Keratinocyte (primary cell): Measurements from ENCODE around the gene CHSY3. TPM values are rescaled to one million over a fixed set of nuclear protein-coding genes. Genes with fewer than 3 reads are reported as not detected.

Experiments used
- DNase-seq: peaks from one replicate; pipeline ENCODE4 v3.0.0-alpha.2; 2011; ENCODE audit warnings: low read depth, missing footprints, low spot score
- FAIRE-seq: peaks from 2 replicates; lab custom pipeline; 2011; peaks lifted over from hg19 to GRCh38; lab: Jason Lieb, UNC
- H2AFZ ChIP-seq: 2 replicates; pipeline ENCODE4 v1.6.0; 2012; ENCODE audit warnings: low read length, control low read depth, inconsistent platforms; ENCODE audit not compliant: control insufficient read depth
- H3K27ac ChIP-seq: 2 replicates; pipeline ENCODE4 v1.5.1; 2011; ENCODE audit warnings: low read length; ENCODE audit not compliant: control insufficient read depth, insufficient read depth
- H3K27me3 ChIP-seq: 3 replicates; pipeline ENCODE4 v1.6.0; 2011; ENCODE audit warnings: low read length; ENCODE audit not compliant: control insufficient read depth, insufficient read depth; ENCODE audit errors: extremely low read depth
- H3K36me3 ChIP-seq, 2 experiments: 2 replicates in 1 of 2; 3 replicates in 1 of 2; pipeline ENCODE4 v1.5.1; 2011; ENCODE audit warnings: low read length in 2 of 2, mild to moderate bottlenecking in 1 of 2; ENCODE audit not compliant: control insufficient read depth in 2 of 2, insufficient read depth in 2 of 2; ENCODE audit errors: extremely low read depth in 1 of 2
- H3K4me1 ChIP-seq: 3 replicates; pipeline ENCODE4 v1.5.1; 2011; ENCODE audit warnings: low read length; ENCODE audit not compliant: control insufficient read depth, insufficient read depth; ENCODE audit errors: extremely low read depth
- H3K4me2 ChIP-seq: 3 replicates; pipeline ENCODE4 v1.6.0; 2011; ENCODE audit warnings: low read depth, low read length; ENCODE audit not compliant: control insufficient read depth, insufficient read depth; ENCODE audit errors: extremely low read depth
- H3K4me3 ChIP-seq, 3 experiments: fragments of 200-600 bp in 1 of 3; sonication (generic) in 1 of 3; 2 replicates in 2 of 3; 3 replicates in 1 of 3; pipeline ENCODE4 v1.5.1; 2011 to 2016; ENCODE audit warnings: low read length in 3 of 3, mild to moderate bottlenecking in 3 of 3, control low read depth in 2 of 3, inconsistent platforms in 1 of 3, low read depth in 1 of 3, mixed read lengths in 1 of 3, mixed run types in 1 of 3, moderate library complexity in 1 of 3; ENCODE audit not compliant: control insufficient read depth in 2 of 3, insufficient read depth in 2 of 3; ENCODE audit errors: extremely low read depth in 1 of 3
- H3K79me2 ChIP-seq: 2 replicates; pipeline ENCODE4 v1.6.0; 2012; ENCODE audit warnings: low read length; ENCODE audit not compliant: control insufficient read depth, insufficient read depth
- H3K9ac ChIP-seq: 3 replicates; pipeline ENCODE4 v1.6.0; 2011; ENCODE audit warnings: low read length; ENCODE audit not compliant: control insufficient read depth, insufficient read depth; ENCODE audit errors: extremely low read depth
- H3K9me1 ChIP-seq: 3 replicates; pipeline ENCODE4 v1.6.0; 2011; ENCODE audit warnings: low read length; ENCODE audit not compliant: control insufficient read depth, insufficient read depth; ENCODE audit errors: extremely low read depth
- H3K9me3 ChIP-seq: 2 replicates; pipeline ENCODE4 v1.5.1; 2012; ENCODE audit warnings: low read depth, low read length; ENCODE audit not compliant: control insufficient read depth
- H4K20me1 ChIP-seq: 3 replicates; pipeline ENCODE4 v1.6.0; 2011; ENCODE audit warnings: low read length; ENCODE audit not compliant: control insufficient read depth, insufficient read depth; ENCODE audit errors: extremely low read depth
- EZH2 ChIP-seq: IDR thresholded peaks from one replicate; pipeline ENCODE4 v1.6.1; 2012; ENCODE audit warnings: inconsistent platforms, mild to moderate bottlenecking, low read length, moderate library complexity
- dilution Hi-C: fragments of 300-500 bp; cut with MboI; formaldehyde crosslinking; loops from one replicate; pipeline ENCODE4 v1.7.0; 2020; ENCODE audit warnings: low sequenced_read_pairs; ENCODE audit not compliant: extremely low pct_ligation_motif_present
- polyA plus RNA-seq, 5 experiments: library from polyadenylated mRNA; depleted of rRNA in 3 of 5; stranded (reverse) in 3 of 5; stranded (forward) in 1 of 5; unstranded in 1 of 5; fragments of >200 nt; gene quantifications; 1 replicate in 1 of 5; 2 replicates in 3 of 5; 3 replicates in 1 of 5; pipeline versions ENCODE4 v1.2.1 to v1.2.3, GENCODE V29; 2011 to 2012; ENCODE audit warnings: missing spikeins in 2 of 5, low read depth in 1 of 5, low replicate concordance in 1 of 5
- TF ChIP-seq, protein P1 (sequence below), 3 experiments: IDR thresholded peaks in 1 of 3; conservative IDR thresholded peaks in 1 of 3; optimal IDR thresholded peaks in 1 of 3; 2 replicates in 2 of 3; 3 replicates in 1 of 3; pipeline versions ENCODE3 to v1.5.1; 2011; ENCODE audit warnings: low read length in 3 of 3, mild to moderate bottlenecking in 3 of 3, moderate library complexity in 2 of 3, control low read depth in 1 of 3, inconsistent platforms in 1 of 3; ENCODE audit not compliant: insufficient read depth in 2 of 3; ENCODE audit errors: extremely low read depth in 1 of 3

Gene CHSY3
- polyA plus RNA-seq, 1 donor (not counting 4 experiments of a cell fraction or from before 2014, with no cell fraction given) = 0.47 TPM

DNA sequence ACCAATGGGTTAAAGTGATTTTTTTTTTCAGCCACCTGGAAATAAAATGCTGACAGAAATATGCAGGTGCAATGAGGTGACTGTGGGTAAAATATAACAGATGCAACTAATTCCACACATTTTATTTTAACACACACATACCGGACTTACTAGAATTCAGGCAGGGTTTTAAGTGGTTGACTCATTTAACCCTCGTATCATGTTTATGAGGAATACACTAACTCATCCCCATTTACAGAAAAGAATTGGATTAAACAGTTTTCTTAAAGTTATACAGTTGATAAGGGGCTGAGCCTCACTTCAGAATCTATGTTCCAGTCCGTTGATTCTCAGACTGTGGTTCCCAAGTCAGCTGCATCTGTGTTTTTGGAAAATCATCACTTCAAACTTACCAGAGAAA lies 207.5 kb downstream of the CHSY3 start:
- Histone ChIP-seq H3K27me3 (no peaks in the 10 kb centered on the region), H3K79me2 (no peaks in the 10 kb centered on the region), H3K27ac (no peak overlapping the region), H2AFZ (no peak overlapping the region), H3K9me1 (no peaks in the 10 kb centered on the region), H3K4me3 (no peak overlapping the region), H3K9ac (no peak overlapping the region), H3K9me3 (no peaks in the 10 kb centered on the region), H3K4me1 (no peaks in the 10 kb centered on the region), H3K4me2 (no peak overlapping the region), H4K20me1 (no peaks in the 10 kb centered on the region), H3K36me3 (no peaks in the 10 kb centered on the region)
- dilution Hi-C loops = no loop called here
- no peak for DNase-seq
- TF ChIP-seq EZH2 = no peak
- TF ChIP-seq, protein P1, sequence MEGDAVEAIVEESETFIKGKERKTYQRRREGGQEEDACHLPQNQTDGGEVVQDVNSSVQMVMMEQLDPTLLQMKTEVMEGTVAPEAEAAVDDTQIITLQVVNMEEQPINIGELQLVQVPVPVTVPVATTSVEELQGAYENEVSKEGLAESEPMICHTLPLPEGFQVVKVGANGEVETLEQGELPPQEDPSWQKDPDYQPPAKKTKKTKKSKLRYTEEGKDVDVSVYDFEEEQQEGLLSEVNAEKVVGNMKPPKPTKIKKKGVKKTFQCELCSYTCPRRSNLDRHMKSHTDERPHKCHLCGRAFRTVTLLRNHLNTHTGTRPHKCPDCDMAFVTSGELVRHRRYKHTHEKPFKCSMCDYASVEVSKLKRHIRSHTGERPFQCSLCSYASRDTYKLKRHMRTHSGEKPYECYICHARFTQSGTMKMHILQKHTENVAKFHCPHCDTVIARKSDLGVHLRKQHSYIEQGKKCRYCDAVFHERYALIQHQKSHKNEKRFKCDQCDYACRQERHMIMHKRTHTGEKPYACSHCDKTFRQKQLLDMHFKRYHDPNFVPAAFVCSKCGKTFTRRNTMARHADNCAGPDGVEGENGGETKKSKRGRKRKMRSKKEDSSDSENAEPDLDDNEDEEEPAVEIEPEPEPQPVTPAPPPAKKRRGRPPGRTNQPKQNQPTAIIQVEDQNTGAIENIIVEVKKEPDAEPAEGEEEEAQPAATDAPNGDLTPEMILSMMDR (optimal IDR thresholded peaks at IDR 0.05 in 1 of 3, IDR thresholded peaks at IDR 0.05 in 1 of 3, conservative IDR thresholded peaks at IDR 0.05 in 1 of 3; ENCODE audit: extremely low read depth in 1 of 3, insufficient read depth in 2 of 3, low read length in 3 of 3) = no peak
- no peak for FAIRE-seq

DNA sequence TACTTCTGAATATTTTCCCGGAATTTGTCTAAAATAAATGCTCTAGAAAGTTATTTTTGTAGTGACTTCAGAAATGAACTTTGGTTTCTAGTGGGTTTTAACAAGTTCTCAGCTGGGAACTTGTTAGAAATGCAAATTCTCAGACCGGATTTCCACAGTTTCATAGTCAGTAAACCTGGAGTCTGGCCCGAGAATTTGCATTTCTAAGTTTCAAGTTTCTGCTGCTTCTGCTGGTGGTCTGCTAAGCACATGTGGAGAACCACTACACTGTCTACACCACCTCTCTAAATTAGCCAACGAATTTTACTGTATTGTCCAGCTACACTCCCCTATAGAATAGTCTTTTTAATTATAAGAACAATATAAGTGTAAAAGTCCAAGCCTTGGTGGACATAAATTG lies 208.0 kb downstream of the CHSY3 start:
- TF ChIP-seq, protein P1 (optimal IDR thresholded peaks at IDR 0.05 in 1 of 3, IDR thresholded peaks at IDR 0.05 in 1 of 3, conservative IDR thresholded peaks at IDR 0.05 in 1 of 3; ENCODE audit: extremely low read depth in 1 of 3, insufficient read depth in 2 of 3, low read length in 3 of 3) = no peak
- TF ChIP-seq EZH2 = no peak
- Histone ChIP-seq H3K36me3 (no peaks in the 10 kb centered on the region), H3K4me1 (no peaks in the 10 kb centered on the region), H3K9ac (no peak overlapping the region), H4K20me1 (no peaks in the 10 kb centered on the region), H3K27me3 (no peaks in the 10 kb centered on the region), H2AFZ (no peak overlapping the region), H3K79me2 (no peaks in the 10 kb centered on the region), H3K4me2 (no peak overlapping the region), H3K9me3 (no peaks in the 10 kb centered on the region), H3K9me1 (no peaks in the 10 kb centered on the region), H3K4me3 (no peak overlapping the region), H3K27ac (no peak overlapping the region)
- FAIRE-seq = no peak
- no peak for DNase-seq
- dilution Hi-C loops = no loop called here
